DOHH2 (cell line): ENCODE measurements around the gene PEX19.

Experiments
- CTCF ChIP-seq: fragments of 200-600 bp; sonication (generic); IDR thresholded peaks from one replicate; pipeline ENCODE4 v1.5.1; 2014; ENCODE audit warnings: antibody characterized with exemption, mild to moderate bottlenecking, low read depth, low read length; ENCODE audit not compliant: poor library complexity, severe bottlenecking
- EZH2phosphoT487 ChIP-seq: fragments of 200-600 bp; sonication (generic); IDR thresholded peaks from 2 replicates; pipeline ENCODE4 v1.6.1; 2017; ENCODE audit warnings: borderline replicate concordance, mild to moderate bottlenecking, antibody characterized with exemption, low read length, moderate library complexity, mixed read lengths

- no peak for TF ChIP-seq CTCF
- no peak for TF ChIP-seq EZH2phosphoT487
Measured at GRCh38 chr1:160328184-160328583, 43.3 kb upstream of the PEX19 start.
